ENCODE measurements around the gene PTTG2. TPM values are rescaled to one million over a fixed set of nuclear protein-coding genes. Genes with fewer than 3 reads are reported as not detected.

The PTTG2 gene
- total RNA-seq, 6 experiments from 2014 or later = 0.32 TPM; not detected in 5

- Histone ChIP-seq H3K4me1 (no peaks in the 10 kb centered on the region), H3K4me3 (no peak overlapping the region), H3K27me3 (no peaks in the 10 kb centered on the region), H3K9me3 (no peaks in the 10 kb centered on the region), H3K36me3 (no peaks in the 10 kb centered on the region), H3K27ac (no peak overlapping the region)
- 96% methylated on average over 3 of the region's 3 CpGs for WGBS (ENCODE audit: insufficient coverage, low coverage, low lambda C conversion rate, missing lambda C conversion rate)
- DNase-seq = no peak
- TF ChIP-seq POLR2A (IDR thresholded peaks at IDR 0.05) = no peak
- TF ChIP-seq, protein P1, sequence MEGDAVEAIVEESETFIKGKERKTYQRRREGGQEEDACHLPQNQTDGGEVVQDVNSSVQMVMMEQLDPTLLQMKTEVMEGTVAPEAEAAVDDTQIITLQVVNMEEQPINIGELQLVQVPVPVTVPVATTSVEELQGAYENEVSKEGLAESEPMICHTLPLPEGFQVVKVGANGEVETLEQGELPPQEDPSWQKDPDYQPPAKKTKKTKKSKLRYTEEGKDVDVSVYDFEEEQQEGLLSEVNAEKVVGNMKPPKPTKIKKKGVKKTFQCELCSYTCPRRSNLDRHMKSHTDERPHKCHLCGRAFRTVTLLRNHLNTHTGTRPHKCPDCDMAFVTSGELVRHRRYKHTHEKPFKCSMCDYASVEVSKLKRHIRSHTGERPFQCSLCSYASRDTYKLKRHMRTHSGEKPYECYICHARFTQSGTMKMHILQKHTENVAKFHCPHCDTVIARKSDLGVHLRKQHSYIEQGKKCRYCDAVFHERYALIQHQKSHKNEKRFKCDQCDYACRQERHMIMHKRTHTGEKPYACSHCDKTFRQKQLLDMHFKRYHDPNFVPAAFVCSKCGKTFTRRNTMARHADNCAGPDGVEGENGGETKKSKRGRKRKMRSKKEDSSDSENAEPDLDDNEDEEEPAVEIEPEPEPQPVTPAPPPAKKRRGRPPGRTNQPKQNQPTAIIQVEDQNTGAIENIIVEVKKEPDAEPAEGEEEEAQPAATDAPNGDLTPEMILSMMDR (IDR thresholded peaks at IDR 0.05) = no peak
- intact Hi-C loops (cut with DNase I) = no loop called here
- no peak for ATAC-seq
Measured at GRCh38 chr4:37999965-38000364, 39.8 kb downstream of the PTTG2 start.

GRCh38 chr4:38001927-38002326 is 41.7 kb downstream of the PTTG2 start:
- no peaks in the 10 kb centered on the region for H3K27me3 ChIP-seq
- 100% methylated on average over 3 of the region's 3 CpGs for WGBS (ENCODE audit: insufficient coverage, low coverage, low lambda C conversion rate, missing lambda C conversion rate)
- no peaks in the 10 kb centered on the region for H3K9me3 ChIP-seq
- DNase-seq (no peak), ATAC-seq (no peak)
- TF ChIP-seq, protein P1 (IDR thresholded peaks at IDR 0.05) = no peak
- TF ChIP-seq POLR2A (IDR thresholded peaks at IDR 0.05) = no peak
- no peak overlapping the region for H3K4me3 ChIP-seq
- intact Hi-C loops (cut with DNase I) = no loop called here
- H3K36me3 ChIP-seq = no peaks in the 10 kb centered on the region
- no peaks in the 10 kb centered on the region for H3K4me1 ChIP-seq
- no peak overlapping the region for H3K27ac ChIP-seq

DNA sequence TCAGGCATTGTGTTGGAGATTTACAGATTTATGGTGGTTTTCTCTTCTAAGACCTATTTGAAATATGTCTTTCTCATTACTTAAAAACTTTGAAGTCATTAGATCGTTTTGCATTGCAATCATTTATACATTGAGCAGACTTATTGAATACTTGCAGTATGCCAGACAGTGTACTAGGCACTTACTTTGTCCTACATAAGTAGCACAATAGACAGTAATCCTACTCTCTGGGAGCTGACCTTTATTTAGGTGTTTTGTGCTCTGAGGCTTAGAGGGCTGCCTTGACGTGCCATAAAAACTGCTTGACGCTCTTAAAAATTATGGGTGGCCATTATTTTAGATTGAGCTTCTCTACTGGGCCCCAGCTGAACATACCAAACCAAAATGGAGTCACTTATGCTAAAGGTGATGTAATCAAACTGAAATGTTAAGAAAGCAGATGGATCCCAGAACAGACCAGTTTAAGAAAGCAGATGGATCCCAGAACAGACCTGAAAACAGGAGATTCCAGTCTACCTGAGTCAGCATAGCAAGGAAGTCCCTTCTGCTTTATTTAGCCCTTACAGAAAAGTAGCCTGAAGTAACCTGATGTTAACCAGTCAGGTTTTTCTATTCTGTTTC is 42.4 kb downstream of the PTTG2 start:
- no peak for TF ChIP-seq POLR2A (IDR thresholded peaks at IDR 0.05)
- TF ChIP-seq, protein P1 (IDR thresholded peaks at IDR 0.05) = no peak
- H3K4me3 ChIP-seq = no peak overlapping the region
- intact Hi-C loops (cut with DNase I) = no loop called here
- H3K4me1 ChIP-seq = no peaks in the 10 kb centered on the region
- ATAC-seq = no peak
- DNase-seq = no peak
- no peaks in the 10 kb centered on the region for H3K9me3 ChIP-seq
- H3K27me3 ChIP-seq = no peaks in the 10 kb centered on the region
- WGBS (ENCODE audit: insufficient coverage, low coverage, low lambda C conversion rate, missing lambda C conversion rate) = 94% methylated on average over 3 of the region's 3 CpGs
- H3K27ac ChIP-seq = no peak overlapping the region
- no peaks in the 10 kb centered on the region for H3K36me3 ChIP-seq

- Histone ChIP-seq H3K36me3 (no peaks in the 10 kb centered on the region), H3K27me3 (no peaks in the 10 kb centered on the region), H3K27ac (no peak overlapping the region), H3K4me3 (no peak overlapping the region), H3K9me3 (no peaks in the 10 kb centered on the region), H3K4me1 (no peaks in the 10 kb centered on the region)
- no peak for TF ChIP-seq POLR2A (IDR thresholded peaks at IDR 0.05)
- TF ChIP-seq, protein P1 (IDR thresholded peaks at IDR 0.05) = no peak
- WGBS (ENCODE audit: insufficient coverage, low coverage, low lambda C conversion rate, missing lambda C conversion rate) = 78% methylated on average over 3 of the region's 3 CpGs
- DNase-seq (no peak), ATAC-seq (peak in 1 of 4 donors; percentile 16)
- intact Hi-C loops (cut with DNase I) = no loop called here
Measured at GRCh38 chr4:38003102-38003501, 42.9 kb downstream of the PTTG2 start.
